HG02610 (cell line): ENCODE data around the gene PER3.

Source experiments
- ATAC-seq: cut with Tn5 transposase; IDR thresholded peaks from one replicate; pipeline ENCODE4 v1.9.1; 2021; ENCODE audit warnings: mild to moderate bottlenecking, moderate library complexity; ENCODE audit not compliant: unreplicated experiment

The PER3 gene

GRCh38 chr1:7783826-7784491 is at the start of gene PER3:
Gene PER3 (plus strand): TSS chr1:7784291. CDS start chr1:7784878, 587 bp downstream.
- peak; percentile 90 for ATAC-seq

DNA sequence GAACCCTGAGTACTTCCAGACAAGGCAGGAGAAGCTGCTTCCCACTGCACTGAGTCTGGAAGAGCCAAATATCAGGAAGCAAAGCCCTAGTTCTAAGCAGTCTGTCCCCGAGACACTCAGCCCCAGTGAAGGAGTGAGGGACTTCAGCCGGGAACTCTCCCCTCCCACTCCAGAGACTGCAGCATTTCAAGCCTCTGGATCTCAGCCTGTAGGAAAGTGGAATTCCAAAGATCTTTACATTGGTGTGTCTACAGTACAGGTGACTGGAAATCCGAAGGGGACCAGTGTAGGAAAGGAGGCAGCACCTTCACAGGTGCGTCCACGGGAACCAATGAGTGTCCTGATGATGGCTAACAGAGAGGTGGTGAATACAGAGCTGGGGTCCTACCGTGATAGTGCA is 46.0 kb upstream of the PER3 start:
- no peak for ATAC-seq

DNA sequence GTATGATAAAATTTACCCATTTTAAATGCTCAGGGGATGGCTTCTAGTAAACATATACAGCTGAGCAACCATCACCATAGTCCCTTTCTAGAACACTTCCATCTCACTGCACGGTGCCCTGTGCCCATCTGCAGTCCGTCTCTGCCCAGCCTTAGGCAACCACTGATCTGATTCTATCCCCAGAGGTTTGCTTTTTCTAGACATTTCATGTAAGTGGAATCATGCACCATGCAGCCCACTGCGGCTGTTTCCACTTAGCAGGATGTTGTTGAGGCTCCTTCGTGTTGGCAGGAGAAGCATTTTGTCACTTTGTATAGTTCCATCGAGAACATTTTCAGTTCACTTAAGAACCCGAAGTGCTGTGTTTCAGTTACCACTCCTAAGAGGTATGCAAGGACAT is 40.7 kb upstream of the PER3 start:
- no peak for ATAC-seq

DNA sequence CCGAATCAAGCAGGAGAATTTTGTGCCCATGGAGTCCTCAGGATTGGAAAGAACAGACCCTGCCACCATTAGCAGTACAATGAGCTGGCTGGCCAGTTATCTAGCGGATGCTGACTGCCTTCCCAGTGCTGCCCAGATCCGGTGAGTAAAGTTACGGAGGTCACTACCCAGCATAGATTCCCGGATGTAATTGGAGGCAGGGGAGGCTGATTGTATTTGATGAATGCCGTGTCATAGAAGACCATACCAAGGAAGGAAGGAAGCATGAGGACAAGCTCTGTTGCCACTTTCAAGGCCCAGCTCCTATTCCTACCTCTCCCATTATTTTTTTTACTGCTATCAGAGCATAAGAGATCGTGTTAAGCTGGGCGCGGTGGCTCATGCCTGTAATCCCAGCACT is 39.2 kb upstream of the PER3 start:
- ATAC-seq = no peak

GRCh38 chr1:7745783-7746182 is 38.3 kb upstream of the PER3 start:
- ATAC-seq = no peak

- ATAC-seq = no peak
Observed at GRCh38 chr1:7747605-7748004, 36.5 kb upstream of the PER3 start.

- ATAC-seq = no peak
Observed at GRCh38 chr1:7749126-7749525, 35.0 kb upstream of the PER3 start.

DNA sequence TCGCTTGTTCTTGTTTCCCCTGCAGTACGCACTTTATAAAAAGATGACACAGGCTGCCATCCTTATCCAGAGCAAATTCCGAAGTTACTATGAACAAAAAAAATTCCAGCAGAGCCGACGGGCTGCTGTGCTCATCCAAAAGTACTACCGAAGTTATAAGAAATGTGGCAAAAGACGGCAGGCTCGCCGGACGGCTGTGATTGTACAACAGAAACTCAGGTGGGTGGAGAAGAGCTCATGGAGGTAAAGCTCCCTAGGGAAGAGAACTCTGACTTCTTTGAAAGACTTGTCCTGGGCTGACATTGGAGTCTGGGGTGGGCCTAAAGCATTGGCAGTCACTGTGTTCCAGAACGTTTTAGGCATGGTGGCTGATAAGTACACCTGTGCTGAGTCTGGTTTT is 32.9 kb upstream of the PER3 start:
- ATAC-seq = no peak

- ATAC-seq = no peak
Observed at GRCh38 chr1:7752512-7753417, 31.3 kb upstream of the PER3 start.

DNA sequence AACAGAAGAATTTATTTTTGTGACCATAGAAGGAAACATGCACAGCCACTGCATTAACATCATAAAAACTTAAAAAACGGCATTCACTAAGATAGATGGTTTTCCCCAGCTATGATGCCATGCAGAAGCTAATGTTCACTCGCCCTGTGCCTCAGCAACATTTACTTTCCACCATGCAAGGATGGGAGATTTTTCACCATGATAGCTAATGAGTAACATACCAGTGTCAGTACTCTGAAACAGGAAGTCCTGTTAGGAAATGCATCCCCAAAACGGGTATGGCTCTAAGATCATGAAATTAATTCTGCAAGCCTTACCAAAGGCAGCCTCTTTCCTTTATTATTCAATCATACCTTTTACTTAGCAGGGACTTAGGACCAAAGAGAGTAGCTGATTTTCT is 30.4 kb upstream of the PER3 start:
- no peak for ATAC-seq

DNA sequence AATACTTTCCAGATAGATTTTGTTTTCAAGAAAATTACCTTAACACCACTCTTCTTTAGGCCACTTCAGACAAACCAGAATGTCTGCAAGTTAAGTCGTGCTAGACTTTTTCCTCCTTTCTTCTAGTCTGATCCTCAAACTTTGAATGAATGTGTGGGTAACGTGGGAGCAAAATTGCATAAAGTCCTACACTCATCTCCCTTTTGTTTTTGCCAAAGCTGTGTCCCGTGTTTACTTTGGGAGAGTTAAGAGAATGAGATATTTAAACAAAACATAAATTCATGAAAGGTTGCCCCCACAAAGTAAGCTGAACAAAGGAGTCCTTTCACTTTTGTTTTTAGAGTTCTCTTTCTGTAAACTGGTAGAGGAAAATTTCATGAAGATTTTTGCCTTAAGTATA is 29.9 kb upstream of the PER3 start:
- ATAC-seq = no peak

- ATAC-seq = no peak
Observed at GRCh38 chr1:7755448-7755847, 28.6 kb upstream of the PER3 start.

DNA sequence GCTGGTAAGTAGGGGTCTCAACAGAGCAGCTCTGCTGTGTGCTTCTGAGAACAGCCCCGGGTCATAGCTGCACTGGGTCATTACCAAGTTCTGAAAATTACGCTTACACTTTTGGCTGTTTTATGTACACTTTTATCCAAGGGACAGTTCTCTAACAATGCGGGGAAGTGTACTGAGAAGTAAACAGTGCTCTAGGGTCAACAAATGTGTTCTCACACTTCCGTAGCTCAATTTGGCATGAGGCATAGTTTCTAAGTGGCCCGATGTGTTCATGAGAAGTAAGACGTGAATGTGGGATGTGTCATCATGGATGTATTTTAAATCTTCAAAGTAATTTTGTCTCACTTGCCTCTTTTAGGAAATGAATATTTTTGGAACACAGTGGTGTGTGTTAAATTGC is 23.8 kb upstream of the PER3 start:
- no peak for ATAC-seq

DNA sequence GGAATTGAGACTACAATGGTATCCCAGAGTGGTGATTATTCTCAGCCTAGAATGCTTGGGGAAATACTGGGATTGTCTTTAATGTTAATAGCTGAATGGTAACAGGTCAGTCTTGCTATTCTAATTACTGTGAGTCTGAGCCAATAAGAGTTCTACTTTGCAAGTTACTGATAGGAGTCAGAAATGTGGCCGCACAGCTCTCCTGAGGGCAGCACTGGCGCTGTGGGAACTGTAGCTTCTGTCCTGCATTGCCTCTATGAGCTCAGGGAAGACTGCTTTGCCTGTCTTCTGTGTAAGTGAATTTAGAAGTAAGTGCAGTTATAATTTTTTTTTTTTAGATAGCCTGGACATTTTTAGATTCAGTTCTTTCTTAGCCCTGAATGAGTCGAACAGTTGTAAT is 23.0 kb upstream of the PER3 start:
- no peak for ATAC-seq

DNA sequence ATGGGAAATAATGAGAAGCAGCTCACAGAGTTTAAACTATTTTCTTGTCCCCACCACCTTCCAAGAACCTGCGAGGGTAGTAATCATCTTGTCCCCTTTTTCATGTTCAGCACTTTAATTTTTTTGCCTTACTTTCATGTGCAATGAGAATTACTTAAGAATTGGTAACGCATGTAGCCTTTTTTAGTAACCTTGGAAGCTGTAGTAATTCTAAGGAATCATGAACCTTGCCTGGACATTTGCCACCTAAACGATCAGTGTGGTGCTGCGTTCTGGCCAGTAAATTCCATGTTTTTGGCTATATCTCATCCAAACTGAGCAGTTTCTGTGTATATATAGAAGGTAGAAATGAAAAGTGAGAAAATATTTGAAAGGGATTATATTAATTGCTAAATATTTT is 16.9 kb upstream of the PER3 start:
- ATAC-seq = no peak

DNA sequence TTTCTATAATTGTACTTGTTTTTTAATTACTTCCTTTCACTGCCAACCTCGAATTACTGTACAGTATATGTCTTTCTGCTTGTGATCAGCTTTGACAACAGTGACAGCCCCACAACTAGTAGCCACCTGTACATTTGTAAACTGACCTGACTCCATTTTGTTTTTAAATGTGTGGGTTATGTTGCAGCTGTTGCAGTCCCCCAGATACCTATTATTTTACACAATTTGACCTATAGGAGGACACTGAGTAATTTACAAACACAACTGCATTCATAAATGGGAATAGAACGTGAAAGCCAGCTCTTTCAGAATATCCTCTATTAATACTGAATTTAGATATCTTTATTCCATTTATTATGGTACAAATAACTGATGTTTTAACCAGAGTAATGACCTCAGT is 15.5 kb upstream of the PER3 start:
- ATAC-seq = no peak

DNA sequence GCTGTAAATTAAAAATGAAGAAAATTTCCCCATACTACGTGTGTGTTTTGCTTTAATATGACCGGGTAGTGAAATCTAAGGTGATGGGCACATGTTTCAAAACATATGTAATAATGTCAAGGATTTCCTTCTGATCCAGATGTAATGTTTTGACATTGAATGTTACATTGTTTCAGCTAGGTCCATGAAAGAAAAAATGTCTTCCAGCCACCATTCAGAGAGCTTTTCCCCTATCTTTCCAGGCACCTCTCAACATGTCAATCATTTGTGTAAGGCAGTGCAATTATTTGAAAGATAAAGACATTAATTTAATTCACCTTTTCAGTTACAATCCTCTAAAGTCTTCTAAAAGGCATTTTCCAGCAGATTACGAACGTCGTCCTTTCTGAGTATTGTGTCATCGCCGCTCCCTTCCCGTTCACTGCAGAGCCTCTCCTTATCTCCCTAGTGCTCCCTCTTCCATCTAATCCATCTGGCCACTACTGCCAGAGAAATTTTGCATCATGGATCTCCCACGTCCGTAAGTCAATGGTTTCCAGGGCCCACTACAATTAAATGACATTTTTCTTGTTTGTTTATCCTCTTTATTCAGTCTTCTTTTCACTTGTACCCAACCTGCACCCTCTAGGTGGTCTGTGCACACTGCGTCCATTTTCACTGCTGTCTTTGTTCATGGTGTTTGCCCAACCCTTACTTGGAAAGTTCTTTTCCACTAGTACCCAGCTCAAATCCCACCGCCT is 14.2 kb upstream of the PER3 start:
- ATAC-seq = no peak

DNA sequence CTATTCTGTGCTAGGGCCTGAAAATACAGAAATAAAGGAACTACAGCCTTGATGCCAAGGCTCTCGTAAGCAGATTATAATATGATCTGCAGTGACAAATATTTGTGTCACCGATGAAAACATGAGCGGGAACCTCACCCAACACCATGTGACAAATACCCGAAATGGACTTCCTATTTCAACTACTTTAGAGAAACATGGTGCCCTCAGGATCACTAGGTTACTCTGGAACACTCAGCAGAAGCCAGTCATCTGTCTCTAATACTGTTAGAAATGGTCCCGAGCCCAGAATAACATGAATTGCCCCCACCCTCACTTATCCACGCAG is 13.5 kb upstream of the PER3 start:
- ATAC-seq = no peak

- peak; percentile 74 for ATAC-seq
Observed at GRCh38 chr1:7770997-7771822, 12.9 kb upstream of the PER3 start, which contains the start of gene VAMP3. Gene VAMP3 (plus strand): TSS chr1:7771296. CDS start chr1:7771384, 88 bp downstream.

DNA sequence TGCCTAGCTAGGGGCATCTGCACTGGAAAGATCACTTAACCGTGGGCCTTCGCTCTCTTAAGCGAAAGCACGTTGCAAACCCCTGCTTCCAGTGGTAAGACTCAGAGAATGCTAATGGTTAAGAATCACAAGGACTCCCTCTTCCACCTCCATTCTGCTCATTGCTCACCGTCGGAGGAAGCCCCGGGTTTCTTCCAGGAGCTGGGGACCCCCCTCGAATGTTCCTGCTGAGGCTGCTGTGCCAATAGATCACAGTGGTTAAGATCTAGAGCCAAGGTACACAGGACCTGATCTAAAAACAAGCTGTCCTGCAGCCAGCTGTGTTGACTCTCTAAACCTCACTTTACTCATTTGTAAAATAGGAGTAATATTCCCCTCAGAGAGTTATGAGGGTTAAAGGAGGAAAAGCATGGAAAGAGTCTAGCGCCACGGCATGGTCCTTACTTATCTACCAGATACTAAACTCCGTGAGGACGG is 12.2 kb upstream of the PER3 start:
- ATAC-seq = no peak

DNA sequence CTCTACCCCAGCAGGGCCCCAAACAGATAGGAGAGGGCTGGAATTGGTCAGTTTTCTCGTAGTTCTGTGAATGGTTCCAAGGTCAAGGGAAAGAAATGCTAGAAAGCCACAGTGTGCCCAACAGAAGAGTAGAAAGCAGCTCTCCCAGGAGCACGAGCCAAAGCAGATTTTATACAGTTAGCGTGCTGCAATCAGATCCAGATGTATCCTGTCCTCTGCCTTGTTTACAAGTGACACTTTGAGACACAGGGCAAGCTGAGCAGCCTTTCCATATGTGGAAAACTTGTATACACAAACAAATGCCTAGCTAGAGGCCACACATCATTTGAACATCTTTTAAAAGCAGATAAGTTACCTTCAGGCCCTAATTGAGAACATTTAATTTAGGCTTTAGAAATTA is 6.5 kb upstream of the PER3 start:
- no peak for ATAC-seq
